RPMI8226 (cell line): ENCODE measurements around the gene KIF26B.

Experiments
- DNase-seq: peaks from one replicate; pipeline ENCODE4 v3.0.0-alpha.2; 2015

KIF26B gene

DNA sequence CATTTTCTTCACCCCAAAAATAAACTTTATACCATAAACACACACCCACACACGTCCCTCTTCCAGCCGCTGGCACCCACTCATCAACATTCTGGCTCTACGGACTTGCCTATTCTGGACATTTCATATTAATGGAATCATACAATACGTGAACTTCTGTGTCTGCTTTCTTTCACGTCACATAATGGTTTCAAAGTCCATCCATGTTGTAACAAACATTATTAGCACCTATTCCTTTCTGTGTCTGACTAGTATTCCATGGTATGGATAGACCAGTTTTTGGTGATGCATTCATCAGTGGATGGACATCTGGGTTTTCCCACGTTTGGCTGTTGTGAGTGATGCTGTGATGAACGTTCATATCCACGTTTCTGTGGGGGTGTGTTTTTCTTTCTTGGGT is 323.2 kb downstream of the KIF26B start:
- no peak for DNase-seq

DNA sequence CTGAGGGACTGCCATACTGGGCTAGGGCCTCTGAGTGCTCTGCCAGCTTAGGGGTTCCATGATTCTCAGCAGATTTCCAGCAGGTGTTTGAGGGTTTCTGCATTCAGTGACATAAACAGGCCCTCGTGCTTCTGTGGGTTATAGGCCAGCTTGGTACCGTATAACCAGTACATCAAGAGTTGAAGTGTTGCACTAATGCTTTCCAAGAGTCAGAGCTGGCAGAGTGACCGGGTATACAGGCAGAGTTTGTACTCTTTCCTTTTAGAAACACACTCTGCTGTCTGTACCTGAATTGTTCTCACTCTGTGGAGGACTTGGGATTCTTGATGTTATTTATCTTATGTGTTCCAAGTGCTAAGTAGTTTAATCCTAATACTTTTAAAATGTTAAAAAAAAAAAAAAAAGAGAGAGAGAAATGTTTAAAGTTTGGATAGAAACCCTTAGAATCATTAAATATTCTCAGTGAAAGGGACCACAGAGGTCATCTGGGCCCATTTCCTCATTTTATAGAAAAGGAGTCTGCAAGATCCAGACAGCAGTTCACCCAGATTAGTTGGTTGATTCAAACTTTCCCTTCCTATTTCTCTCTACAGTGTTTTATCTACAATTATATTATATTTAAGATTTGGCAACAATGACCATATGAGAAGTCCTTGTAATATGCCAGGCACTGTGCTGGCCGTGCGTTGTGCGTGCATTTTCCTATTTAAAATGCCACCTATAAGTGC is 325.8 kb downstream of the KIF26B start:
- DNase-seq = no peak

GRCh38 chr1:245481261-245481660 is 326.5 kb downstream of the KIF26B start:
- no peak for DNase-seq

DNA sequence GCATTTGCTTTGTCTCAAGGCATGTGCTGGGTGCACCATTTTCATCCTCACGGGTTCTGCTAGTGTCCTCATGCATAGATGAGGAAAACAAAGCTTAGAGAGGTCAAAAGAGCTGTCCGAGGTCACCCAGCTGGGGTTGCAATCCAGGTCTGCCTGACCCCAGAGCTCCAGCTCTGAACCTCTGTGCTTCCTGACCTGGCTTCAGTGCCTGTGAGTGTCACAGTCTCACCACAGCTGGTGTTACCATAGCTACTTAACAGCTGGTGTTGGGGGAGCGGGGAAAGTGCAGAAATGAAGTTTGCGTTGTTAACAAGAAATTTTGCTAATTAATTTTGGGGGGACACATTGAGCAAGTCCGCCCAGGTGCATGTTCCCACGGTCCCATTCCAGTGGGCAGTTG is 328.5 kb downstream of the KIF26B start:
- DNase-seq = peak; percentile 19

DNA sequence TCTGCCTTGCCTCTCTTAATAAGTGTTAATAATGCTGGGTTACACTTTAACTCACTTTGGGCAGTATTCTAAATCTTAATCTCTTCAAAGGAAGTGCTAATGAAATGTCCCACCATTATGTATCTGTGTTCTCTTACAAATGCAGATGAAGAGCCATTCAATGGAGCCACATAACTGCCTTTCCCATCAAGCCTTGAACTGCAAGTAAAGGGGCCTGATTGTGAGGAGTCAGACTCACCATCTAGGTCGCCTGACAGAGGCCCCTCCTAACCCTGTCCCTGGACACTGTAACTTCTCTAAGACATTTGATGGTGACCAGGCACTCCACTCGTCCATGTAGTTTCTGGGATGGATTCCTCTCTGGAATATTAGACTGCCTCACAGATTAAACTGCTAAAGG is 329.4 kb downstream of the KIF26B start:
- DNase-seq = no peak

GRCh38 chr1:245485996-245486395 is 331.2 kb downstream of the KIF26B start:
- no peak for DNase-seq

GRCh38 chr1:245486775-245487470 is 332.1 kb downstream of the KIF26B start:
- DNase-seq = no peak

DNA sequence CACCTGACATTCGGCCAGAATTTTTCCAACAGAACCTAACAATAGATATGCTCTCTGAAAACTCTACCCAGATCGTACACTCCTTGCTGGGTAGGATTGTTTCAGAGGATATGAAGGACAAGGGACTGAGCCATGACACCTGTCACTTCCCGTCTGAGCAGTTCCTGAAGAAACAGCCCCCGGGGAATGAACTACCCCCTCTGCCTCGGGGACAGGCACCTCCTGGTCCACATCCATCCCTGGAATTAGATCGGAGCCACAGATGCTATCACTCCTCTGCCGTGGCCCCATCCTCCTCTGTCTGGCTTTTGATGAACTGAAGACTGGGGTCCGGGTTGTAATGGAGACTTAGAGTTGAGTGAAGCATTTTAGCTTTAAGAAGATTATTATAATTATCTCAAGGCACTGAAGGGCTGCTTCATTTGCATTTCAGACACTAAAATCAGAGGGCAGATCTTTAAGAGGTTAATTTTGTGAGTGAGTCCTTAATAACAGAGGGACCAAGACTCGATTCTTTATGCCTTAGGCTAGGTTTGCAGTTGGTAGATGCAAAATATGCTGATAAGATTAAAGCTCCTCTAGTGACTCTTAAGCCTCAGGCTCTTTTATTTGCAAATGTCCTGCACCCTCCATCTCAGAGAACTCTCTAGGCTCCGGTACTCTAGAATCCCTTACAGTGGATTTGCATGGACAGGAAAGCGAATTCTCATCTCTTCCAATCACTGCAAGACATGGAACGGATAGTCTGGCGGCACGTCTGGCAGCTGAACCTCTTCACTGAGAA is 333.8 kb downstream of the KIF26B start:
- no peak for DNase-seq

GRCh38 chr1:245489838-245490237 is 335.1 kb downstream of the KIF26B start:
- no peak for DNase-seq

DNA sequence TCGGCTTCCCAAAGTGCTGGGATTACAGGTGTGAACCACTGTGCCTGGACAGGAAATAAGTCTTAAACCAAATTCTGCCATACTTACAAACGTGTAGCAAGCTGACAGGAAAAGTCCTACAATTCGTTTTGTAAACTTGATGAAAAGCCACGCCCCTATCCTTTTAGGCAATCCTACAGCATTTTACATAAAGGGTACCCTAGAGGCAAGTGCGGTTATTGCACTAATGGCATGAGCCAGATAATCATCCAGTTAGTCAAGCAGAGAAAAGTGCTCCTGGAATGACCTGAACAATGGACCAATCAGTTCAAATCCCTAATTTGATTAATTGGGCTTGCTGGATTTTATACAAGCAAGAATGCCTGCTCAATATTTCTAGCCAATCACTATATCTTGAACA is 338.2 kb downstream of the KIF26B start:
- DNase-seq = peak; percentile 49

- DNase-seq = no peak
These were observed 340.9 kb downstream of the KIF26B start for GRCh38 chr1:245495681-245496080.

GRCh38 chr1:245500546-245500945 is 345.8 kb downstream of the KIF26B start:
- no peak for DNase-seq

- DNase-seq = no peak
These were observed 346.8 kb downstream of the KIF26B start for GRCh38 chr1:245501633-245502032.

DNA sequence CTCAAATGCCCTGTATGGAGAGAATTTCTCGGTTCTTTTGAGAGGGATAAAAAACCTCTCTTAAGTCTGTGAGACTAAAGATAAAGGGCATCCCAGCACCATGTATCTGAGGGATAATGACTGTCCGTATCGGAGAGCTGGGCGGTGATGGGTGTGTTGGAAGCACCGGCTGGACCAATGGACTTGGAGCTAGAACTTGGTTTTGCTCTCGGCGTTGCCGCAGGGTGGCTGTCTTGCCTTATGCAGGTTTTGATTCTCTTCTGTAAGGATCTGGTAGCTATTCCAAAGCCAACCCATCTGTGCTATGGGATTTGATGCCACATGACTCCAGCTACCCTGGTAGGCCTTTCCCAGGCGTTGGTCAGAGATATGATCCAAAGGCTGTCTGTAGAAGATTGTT is 348.8 kb downstream of the KIF26B start:
- no peak for DNase-seq

DNA sequence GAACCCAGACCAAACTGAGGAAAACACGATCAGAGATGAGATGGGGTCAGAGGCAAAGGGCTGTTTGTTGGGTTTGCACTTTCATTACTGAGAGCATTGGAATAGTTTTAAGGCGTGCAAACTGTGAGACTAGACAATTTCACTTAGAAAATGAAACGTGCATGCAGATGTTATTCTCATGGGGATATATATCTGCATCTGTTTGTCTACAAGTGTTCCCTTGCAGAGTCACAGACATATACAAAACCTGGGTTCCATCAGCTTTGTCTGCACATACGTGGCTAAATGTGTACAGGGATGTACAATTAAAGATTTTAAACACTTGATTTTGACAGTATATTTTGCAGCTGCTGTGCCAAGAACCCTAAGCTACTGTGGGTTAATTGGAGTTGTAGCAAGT is 355.4 kb downstream of the KIF26B start:
- DNase-seq = no peak

- DNase-seq = no peak
These were observed 357.6 kb downstream of the KIF26B start for GRCh38 chr1:245512181-245512888.

DNA sequence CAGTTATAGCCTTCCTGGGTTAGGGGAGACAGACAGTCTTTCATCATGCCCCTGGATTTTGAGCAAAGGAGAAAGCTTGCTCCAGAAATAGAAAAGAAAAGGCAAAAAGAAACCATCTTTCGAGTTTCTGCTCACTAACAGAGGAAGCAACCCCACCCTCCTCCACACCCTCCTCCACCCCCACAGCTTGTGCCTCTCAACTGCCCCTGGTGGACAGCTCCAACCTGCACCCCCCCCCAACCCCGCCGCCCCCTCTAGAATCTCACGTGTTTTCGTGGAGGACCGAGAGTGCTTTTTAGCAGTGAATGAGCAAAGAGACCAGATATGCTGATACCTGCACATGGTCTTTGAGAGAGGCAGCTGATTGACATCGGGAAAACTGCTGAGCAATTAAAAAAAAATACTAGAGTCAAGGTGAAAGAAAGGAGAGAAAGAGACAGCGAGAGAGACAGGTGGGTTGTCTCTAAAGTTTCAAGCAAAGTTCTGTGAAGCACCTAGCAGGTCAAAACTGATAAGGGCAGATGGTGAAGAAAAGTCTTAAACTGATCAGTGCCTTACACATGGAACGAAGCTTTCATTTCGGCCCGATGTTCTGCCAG is 358.3 kb downstream of the KIF26B start:
- DNase-seq = peak; percentile 63

DNA sequence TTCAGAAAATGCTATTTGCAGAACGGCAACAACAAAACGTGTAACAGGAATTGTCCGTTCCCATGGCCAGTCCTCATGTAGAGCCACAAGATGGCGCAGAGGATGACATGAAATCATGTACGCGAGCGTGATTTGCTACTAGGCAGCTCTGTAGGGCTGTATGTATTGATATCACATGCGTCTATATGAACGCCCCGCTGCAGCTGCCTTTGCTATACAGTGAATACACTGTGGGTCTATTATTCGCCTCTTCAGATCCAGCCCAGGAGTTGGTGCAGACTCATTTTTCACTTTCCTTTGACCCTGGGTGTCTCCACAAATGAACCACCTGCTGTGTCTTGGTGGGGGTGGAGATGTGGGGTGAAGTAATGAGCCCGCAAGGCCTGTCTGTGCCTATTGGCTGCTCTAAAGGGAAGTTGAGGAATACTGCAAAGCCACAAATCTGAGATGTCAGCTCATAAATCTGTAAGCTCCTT is 361.5 kb downstream of the KIF26B start:
- no peak for DNase-seq

DNA sequence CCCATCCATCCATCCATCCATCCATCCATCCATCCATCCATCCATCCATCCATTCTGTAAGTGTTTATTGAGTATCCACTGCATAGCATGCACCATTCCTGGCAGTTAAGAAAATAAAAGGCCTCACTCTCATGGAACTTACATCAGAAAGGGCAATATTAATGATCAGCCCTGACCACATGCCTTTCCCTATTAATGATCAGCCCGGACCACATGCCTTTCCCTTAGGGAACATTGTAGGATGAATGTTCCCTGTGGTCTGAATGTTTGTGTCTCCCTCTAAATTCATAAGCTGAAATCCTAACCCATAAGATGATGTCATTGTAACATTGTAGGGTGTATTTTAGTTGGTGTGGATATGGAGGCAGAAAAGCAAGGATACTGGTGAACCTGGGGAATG is 365.8 kb downstream of the KIF26B start:
- no peak for DNase-seq

DNA sequence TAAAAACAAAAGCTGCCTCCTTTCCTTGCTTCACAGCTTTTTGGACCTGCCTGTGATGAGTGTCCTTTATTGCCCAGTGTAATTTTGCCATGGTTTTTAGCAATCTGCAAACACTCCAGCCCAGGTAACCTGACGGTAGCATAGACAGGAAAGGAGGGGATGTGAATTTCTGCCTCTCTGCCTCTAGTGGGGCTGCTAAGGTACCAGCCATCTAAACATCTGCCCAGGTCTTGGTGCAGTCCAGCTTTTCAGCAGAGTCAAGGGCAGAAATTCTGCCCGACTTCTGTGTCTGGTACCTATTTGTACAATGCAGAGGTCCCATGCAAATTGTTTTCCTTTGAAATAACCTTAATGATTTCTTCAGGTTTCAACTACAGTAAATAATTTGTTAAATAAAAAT is 371.4 kb downstream of the KIF26B start:
- DNase-seq = no peak

- peak; percentile 26 for DNase-seq
These were observed 373.5 kb downstream of the KIF26B start for GRCh38 chr1:245528258-245528635.

- DNase-seq = no peak
These were observed 376.2 kb downstream of the KIF26B start for GRCh38 chr1:245530937-245531336.

DNA sequence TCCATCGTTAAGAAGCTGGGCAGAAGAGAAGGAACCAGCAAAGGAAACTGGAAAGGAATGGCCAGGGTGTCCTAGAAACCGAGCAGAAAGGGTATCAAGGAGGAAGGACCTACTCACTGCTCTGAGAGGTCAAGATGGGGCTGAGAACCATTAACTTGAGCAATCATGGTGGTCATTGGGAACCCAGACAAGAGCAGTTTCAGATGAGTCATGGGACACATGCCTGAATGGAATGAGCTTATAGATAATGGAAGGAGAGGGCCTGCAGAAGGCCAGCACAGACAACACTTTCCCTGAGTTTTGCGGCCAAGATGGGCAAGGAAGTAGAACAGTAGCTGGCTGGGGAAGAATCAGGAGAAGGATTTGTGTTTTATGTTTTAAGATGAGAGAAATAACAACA is 383.2 kb downstream of the KIF26B start:
- no peak for DNase-seq
